IPS DF 4.7 (cell line): ENCODE measurements around the gene FZD10.

Experiments
- DNase-seq: peaks from one replicate; pipeline ENCODE4 v3.0.0-alpha.2; 2013; ENCODE audit warnings: low spot score; ENCODE audit errors: extremely low read depth

The FZD10 gene

DNA sequence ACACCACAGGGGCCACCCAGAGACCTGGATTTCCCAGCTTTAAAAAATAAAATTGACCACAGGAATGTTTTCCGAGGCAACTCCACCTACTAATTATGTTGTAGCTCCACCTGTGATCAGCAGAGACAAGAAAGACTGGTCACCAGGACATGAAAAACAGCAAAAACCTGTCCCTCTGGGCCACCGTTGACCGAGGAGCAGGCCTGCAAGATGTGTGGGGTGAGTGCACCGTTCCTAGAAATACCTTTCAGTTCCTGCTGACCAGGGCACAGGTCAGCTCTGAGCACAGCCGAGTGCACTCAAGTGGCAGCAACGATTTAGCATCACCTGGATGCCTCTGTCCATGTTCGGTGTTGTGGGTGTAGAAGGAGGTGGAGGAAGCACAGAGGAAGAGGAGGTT is 16.9 kb downstream of the FZD10 start:
- DNase-seq, result no peak

DNA sequence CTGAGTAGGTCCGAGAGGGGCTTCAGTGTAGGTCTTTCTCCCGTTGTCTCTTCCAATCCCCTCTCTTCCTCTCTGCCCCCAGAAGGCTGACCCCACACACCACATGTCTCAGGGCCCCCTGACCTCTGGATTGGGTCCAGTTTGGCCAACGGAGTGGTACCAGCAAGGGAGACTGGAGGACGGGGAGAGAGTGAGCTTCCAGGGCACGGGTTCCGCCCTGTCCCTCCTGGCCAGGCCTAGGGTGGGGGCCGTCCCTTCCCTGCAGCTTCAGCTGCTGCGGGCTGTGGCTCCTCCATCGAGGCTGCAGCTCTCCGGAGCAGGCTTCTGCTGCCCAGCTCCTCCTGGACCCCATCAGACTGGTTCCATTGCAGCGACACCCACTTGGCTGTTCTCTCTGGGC is 17.4 kb downstream of the FZD10 start:
- no peak for DNase-seq

DNA sequence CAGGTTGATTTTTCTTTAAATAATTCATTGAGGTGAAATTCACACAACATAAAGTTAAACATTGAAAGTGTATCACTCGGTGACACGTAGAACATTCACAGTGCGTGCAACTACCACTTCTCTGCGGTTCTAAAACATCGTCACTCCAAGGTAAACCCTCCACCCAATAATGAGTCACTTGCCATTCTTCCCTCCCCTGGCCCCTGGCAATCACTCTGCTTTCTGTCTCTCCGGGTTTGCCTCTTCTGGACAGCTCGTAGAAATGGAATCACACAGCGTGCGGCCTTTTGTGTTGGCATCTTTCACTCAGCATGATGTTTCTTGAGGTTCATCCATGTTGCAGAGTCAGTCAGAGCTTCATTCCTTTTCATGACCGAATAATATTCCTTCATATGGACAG is 18.9 kb downstream of the FZD10 start:
- DNase-seq, result no peak

DNA sequence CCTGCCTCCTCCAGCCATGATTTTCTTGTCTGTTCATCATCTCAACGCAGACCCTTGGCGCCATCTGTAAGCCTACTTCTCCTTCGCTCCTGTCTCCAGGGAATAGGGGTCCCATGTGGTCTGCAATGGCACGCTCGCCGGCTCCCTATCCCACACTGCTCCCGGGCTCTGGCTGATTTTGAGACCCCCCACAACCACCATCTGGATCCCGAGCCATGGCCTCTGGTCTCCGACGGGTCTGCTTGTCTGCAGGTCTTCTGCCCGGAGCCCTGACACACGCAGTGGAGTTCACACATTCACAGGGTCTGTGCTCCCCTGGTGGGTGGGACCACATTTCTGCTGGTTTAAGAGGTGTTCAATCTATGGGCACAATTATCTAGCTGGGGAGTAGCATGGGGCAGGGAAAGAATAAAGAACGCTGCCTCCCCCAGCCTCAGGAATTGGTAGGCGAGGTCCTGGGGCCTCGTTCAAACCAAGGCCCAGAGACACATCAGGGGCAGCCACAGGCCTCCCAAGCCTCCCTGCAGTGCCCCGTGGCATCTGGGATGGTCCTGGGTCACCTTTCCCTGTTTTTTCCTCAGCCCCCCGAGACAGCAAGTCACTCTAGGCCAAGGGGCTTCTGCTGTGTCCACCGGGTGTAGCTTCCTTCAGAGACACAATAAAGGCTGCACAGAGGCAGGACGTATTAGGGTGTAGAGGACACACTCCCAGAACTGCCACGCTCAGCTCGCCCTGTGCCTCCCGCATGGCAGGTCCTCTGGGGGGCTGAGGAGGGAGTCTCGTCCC is 21.5 kb downstream of the FZD10 start:
- no peak for DNase-seq

DNA sequence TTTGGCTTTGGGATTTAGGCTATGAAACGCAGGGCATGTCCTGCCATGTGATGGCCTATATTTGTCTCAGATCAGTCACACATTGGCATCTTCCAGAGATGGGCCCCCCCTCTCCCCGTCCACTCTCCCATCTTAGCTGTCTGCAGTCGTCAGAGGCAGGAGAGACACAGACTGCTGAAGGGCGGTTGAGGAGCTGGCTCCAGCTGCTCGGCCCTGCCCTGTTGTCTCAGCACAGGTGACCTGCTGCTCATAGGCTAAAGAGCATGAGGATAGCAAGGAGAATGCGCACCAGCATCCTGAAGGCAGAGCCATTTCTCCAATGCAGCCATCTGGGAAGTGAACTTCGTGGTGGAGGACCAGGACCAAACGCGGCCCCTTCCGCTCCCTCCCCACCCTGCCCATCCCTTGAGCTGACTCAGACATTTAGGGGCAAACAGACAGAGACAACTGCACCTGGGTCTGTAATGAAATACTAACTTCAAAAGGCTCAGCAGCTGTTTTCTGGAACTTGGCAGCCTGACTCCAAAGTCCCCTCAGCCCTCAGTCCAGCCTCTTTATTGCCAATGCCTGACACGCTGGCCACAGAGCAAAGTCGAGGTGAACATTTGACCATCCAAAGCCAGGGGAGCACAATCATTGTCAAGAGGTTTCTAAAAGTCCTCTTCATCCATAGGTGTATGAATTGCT is 22.3 kb downstream of the FZD10 start:
- no peak for DNase-seq

DNA sequence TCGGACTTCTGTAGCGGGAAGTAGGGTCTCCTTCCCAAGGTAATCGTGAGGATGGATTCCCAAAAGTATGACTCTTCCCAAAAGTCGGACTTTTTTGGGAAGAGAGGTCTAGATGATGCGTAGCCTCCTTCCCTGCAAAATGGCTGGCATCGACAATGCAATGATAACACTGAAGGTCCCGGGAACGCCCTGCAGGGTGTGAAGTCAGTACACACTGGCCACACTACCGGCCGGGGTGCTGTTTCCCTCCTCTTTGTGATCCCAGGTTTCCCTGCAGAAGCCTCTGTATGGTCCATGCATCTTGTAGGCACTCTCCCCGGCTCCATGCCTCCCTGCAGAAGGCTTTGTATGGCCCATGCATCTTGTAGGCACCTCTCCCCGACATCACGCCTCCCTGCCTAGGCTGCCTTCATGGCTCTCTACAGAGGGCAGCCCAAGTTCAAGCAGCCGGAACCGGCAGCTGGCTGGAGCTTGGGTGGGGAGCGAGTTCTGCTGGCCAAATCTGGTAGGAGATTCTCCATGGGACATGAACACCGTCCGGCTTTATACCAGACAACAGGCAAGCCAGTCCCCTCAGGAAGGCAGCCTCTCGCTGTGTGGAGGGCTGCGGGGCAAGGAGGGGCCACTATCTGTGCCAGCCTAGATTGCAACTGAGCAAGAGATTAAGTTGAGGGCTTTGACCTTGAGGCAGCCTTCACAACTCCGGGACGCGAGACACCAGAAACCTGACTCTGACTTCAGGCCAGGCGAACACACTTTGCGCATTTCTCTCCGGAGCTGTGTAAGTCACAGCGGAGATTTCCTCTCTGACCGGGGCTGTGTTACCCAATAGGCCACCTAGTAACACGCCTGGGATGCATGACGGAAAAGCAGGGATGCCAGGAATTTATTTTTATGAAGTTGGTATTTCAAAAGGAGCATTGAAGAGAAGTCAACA is 23.5 kb downstream of the FZD10 start:
- no peak for DNase-seq

DNA sequence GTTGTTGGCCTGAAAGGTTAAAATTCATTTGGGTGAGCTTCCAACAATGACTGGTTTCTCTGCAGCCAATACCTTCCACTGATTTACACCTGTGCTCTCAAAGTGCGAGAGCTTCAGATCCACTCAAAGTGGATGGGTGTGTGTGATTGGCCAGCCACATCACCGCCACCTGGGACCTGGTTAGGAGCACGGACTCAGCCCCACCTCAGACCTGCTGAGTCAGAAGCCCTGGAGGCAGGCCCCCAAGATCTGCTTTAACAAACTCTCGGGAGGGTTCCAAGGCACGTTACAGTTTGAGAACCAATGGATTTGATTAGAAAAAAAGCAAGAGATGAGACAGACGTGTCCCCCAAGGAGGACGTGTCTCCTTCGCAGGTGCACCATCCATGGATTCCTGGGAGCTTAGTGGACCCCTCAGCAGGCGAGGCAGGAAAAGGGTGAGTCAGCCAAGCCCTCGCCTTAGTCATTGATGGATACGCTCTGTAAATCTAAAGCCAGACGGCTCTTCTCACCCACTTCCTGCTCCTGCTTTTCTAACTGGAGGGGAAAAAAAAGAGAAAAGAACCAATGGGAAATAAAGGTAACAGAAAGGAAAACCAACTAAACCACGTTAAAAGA is 24.5 kb downstream of the FZD10 start:
- DNase-seq, result no peak

DNA sequence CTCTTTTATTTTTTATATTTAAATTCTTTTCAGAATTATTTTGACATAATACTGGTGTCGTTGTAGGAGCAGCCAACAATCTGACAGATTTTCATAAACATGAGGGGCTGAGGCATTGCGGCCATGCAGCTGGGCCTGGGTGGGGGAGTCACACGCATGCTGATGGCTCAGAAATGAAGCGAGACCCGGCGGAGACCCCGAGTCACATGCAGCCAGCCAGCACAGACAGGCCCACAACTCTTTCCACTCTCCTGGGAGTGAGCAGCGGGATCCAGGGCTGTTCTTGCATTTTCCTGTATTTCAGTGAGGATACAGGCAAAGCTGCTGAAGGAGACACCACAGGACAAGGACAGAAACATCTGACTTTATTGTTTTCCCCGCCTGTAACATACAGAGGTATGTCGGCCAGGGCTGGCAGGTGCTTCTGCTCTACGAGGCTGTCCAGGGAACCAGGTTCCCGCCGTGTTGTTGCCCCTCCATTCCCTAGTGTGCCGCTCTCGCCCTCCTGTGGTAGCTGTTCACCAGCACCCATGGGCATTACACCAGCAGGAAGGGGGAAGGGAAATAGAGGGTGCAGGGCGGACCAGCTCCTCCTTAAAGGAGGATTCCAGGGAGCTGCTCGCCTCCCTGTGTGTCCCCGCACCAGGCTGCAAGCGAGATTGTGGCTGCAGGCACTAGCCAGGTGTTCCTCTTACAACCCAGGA is 30.5 kb downstream of the FZD10 start:
- DNase-seq, result no peak

DNA sequence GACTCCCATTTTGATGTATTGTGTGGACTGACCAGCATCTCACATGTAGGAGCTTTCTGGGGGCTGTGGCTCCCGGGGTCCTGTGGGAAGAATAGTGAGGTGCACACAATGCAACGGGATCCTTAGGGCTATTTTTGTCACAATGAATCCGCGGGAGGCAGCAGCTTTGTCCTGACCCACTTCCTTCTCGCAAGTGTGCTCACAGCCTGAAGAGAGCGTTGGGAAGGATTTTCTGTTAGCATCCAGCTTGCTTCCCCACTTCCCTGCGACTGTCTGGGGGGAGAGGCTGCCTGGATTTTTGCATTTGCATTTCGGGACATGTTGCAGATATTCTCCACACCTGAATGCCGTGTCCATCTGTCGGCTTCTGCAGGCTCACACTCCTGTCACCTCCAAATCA is 31.9 kb downstream of the FZD10 start:
- DNase-seq, result no peak

DNA sequence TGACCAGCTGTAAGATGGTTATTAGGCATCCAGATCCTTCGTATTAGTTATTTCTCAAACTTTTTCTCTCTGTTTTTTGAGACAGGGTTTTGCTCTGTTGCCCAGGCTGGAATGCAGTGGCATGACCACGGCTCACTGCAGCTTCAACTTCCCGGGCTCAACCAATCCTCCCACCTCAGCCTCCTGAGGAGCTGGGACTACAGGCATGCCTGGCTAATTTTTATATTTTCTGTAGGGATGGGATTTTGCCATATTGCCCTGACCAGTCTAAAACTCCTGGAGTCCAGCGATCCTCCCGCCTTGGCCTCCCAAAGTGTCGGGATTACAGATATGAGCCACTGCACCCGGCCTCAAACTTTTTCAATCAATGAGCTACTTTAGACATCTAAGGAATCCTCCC is 33.1 kb downstream of the FZD10 start:
- no peak for DNase-seq

DNA sequence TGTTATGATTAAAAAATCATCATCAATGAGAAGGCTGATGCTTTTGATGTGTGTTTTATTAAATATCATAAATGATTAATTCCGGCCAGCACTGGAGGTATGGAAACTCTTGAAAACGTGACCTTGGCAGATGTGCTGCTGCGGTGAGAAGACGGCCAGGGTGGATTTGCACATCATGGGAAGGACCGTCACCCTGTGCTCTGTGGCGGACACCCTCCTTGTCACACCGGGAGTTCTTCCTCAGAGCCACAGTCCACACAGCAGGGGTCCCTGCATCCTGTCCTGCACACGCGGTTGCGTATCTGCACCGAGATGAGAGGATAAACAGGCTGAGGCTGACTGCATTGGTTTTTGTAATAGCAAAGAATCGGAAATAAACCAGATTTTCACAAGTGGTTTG is 33.5 kb downstream of the FZD10 start:
- DNase-seq, result no peak

DNA sequence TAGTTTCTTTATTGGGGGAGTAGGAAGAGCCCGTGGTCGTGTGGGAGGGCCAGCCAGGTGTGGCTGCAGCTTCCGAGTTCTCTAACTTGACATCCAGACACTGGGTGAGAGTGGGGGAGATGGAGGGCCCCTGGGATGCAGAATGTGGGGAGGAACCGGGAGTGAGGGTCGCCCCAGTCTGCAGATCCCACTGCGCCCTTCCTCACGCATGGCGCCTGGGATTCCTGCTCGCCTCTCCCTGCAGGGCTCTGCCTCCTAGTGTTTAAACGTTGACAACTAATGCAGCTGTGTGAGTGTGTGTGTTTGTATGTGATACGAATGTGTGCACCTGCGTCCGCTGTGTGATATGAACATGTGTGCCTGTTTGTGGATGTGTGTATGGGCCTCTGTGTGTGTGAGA is 34.6 kb downstream of the FZD10 start:
- DNase-seq, result no peak

DNA sequence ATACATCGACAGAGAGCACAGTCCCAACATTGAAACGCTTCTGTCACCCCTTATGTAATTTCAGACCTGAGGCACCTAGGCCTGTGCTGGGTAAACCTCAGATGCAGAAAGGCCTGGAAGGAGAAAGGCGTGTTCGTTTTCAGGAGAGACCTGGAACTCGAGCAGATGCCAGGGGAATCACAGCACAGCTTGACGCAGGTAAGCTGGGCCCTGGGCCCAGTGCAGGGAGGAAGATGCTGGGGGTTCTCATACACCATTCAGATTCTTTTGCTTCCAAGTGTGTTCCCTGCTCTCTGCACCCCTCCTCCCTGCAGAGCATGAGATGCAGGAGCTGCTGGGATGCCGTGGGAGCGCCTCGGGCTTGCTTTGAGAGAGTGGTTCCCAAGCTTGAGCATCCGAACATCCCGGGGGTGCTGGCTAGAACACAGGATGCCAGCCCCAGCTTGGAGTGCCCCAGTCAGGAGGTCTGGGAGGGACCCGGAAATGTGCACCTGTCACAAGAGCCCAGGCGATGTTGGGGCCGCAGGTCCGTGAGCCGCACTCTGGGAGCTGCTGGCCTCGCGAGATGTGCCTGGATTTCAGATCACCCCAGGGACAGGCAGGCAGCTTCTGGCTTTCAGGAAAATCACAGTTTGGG is 35.9 kb downstream of the FZD10 start:
- no peak for DNase-seq

DNA sequence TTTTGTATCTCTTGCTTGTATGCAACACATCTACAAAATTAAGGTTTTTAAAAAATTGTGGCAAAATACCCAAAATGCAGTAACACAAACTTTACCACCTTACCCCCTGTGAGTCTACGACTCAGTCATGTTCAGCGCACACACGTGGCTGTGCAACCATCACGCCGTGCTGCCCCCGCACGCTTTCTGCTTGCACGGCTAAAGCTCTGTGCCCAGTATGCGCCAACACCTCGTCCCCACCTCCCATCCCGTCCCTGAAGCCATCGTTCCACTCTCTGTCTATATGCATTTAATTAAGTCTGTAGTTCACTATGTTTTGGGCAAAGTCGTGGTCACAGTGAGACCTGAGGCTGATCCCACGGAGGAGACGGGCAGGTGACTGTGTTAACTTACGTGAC is 36.4 kb downstream of the FZD10 start:
- no peak for DNase-seq

DNA sequence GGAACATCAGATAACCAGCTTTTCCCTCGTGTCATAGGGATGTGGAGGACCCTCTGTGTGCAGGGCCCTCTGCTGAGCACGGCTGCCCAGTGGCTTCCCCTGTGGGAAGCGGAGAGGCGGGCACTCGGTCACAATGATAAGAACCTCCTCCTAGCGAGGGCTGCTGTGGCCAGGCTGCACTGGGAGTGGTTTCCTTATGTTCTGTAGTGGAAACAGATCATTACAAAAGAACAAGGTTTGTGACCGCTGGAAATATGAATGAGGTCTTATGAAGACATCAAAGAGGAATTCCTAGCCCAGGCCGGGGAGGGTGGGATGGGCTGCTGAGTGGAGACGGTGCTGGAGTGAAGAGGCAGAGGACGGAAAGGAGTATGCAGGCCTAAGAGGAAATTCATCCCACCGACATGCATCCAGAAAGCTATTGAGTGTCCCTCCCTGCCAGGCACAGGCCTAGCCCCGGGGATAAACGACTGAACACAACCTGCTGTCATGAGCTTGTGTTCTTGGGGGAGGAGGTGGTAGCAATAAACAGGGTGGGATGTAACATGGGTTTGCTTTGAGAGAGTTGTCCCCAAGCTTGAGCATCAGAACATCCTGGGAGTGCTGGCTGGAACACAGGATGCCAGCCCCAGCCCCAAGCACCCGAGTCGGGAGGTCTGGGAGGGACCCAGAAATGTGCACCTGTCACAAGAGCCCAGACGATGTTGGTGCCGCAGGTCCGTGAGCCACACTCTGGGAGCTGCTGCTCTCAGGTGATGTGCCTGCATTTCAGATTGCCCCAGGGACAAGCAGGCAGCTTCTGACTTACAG is 37.5 kb downstream of the FZD10 start:
- DNase-seq, result no peak

DNA sequence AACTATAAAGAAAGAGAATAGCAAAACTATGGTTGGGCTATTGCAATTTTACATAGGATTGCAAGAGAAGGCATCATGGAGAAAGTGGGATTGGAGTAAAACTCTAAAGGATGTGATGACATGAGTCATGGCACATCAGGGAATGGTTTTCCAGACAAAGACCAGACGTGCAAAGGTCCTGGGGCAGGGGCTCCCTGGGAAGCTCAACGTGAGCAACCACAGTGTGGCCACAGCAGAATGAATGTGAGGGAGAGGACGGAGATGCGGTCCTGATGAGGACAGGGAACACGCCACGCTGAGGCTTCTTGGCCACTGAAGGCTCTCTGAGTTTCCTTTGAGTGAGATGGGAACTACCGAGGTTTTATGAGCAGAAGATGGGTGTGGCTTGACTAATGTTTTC is 38.2 kb downstream of the FZD10 start:
- DNase-seq, result no peak

DNA sequence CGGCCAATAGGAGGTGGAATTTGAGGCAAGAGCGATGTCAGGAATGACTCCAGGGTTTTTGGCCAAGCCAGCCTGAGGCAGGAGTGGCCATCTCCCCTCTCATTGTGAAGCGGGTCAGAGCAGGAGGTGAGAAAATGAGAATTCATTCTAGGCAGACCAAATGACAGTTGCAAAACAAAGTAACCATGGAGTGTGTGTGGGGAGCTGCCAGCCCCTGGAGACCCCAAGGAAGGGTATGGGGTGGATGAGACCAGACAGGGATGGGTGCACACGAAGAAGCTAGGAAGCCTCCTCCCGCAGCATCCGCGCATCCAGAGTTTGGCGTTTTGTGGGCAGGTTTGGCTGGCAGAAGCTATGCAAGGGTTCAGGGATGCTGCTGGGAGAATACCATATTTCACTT is 38.8 kb downstream of the FZD10 start:
- DNase-seq, result no peak

DNA sequence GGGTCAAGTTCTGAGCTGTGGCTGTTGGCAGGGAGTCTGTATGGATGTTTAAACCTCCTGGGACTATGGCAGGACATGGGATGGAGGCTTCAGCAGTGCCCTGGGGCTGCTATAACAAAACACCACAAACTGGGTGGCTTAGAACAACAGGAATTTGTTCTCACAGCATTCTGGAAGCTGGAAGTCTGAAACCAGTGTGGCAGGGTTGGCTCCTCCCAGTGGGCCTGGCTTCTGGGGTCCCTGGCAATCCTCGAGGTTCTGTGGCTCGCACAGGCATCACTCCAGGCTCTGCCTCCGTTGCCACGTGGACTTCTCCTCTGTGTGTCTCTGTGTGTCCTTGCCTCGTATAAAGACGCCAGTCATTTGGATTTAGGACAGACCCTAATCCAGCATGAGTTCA is 39.9 kb downstream of the FZD10 start:
- DNase-seq, result no peak

DNA sequence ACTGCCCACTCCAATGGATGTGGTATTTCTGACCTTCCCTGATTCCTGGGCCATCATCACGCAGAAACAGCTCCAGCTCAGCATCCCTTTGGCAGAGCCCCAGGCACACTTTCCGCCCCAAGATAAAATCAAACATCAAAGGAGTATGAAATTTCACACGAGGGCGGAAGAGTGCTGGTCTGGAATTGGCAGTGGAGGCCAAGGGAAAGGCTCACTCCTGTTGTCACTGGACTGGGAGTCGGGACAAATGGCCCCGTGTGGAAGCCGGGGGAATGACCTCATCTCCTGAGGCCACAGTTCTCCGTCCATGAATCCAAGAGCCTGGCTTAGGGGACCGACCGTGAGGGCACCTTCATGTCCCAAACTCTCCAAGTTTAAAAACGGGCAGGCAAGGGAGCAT is 40.9 kb downstream of the FZD10 start:
- no peak for DNase-seq

DNA sequence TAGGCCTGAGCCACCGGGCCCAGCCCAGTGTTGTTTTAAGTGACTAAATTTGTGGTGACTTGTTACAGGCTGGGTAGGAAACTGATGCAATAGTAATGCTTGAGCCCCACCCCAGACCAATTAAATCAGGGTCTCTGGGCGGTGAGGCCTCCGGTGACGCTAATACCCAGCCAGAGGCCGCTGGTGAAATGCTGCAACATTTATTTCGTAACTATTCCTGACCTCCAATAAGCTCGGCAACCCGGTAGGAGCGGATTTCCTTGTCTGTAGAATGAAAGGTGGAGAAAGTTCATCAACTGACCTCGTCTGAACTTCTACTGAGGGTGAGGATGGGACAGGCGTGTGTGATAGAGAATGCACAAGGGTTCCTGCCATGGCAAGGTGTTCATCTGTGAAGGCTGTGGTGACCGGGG is 42.3 kb downstream of the FZD10 start:
- no peak for DNase-seq
